Endothelial cell of umbilical vein (primary cell): ENCODE measurements around the gene FECH. TPM values are rescaled to one million over a fixed set of nuclear protein-coding genes. Genes with fewer than 3 reads are reported as not detected.

ENCODE experiments used
- BruUV-seq: library from RNA; stranded (reverse); fragments of 400-500 nt; replicated peaks from 2 replicates; lab custom pipeline; 2021; lab: Mats Ljungman, UMichigan
- CTCF ChIA-PET: fragments of 300-600, 350-600 bp; sonication (Branson Sonifier 250); formaldehyde crosslinking; loops from one replicate; lab custom pipeline; 2021; ENCODE audit warnings: antibody characterized with exemption, inconsistent platforms; lab: Charles Lee
- POLR2A ChIA-PET: fragments of 300-600, 350-600 bp; sonication (Branson Sonifier 250); formaldehyde crosslinking; loops from one replicate; lab custom pipeline; 2021; ENCODE audit warnings: antibody characterized with exemption, inconsistent platforms; lab: Charles Lee
- DNase-seq: peaks from one replicate; pipeline ENCODE4 v3.0.0-alpha.2; 2011; ENCODE audit warnings: low read depth, low spot score
- FAIRE-seq: peaks from 2 replicates; lab custom pipeline; 2011; peaks lifted over from hg19 to GRCh38; lab: Jason Lieb, UNC
- H2AFZ ChIP-seq: 2 replicates; pipeline ENCODE4 v1.6.0; 2012; ENCODE audit warnings: low read depth, low read length, control low read depth, inconsistent platforms
- H3K27ac ChIP-seq: 2 replicates; pipeline ENCODE4 v1.5.1; 2011; ENCODE audit warnings: low read depth, mild to moderate bottlenecking, control low read depth, low read length, moderate library complexity; ENCODE audit not compliant: insufficient read depth
- H3K27me3 ChIP-seq, 2 experiments: 2 replicates each; pipeline versions ENCODE4 v1.6.0 to v1.6.1; 2011; ENCODE audit warnings: low read length in 2 of 2, mixed read lengths in 1 of 2; ENCODE audit not compliant: control insufficient read depth in 2 of 2, insufficient read depth in 2 of 2
- H3K36me3 ChIP-seq, 2 experiments: 2 replicates in 1 of 2; 3 replicates in 1 of 2; pipeline ENCODE4 v1.5.1; 2011; ENCODE audit warnings: low read length in 2 of 2, mild to moderate bottlenecking in 1 of 2, moderate library complexity in 1 of 2; ENCODE audit not compliant: control insufficient read depth in 2 of 2, insufficient read depth in 2 of 2; ENCODE audit errors: extremely low read depth in 1 of 2
- H3K4me1 ChIP-seq: 3 replicates; pipeline ENCODE4 v1.5.1; 2011; ENCODE audit warnings: mild to moderate bottlenecking, low read length; ENCODE audit not compliant: control insufficient read depth, insufficient read depth; ENCODE audit errors: extremely low read depth
- H3K4me2 ChIP-seq: 2 replicates; pipeline ENCODE4 v1.6.1; 2011; ENCODE audit warnings: low read length, control low read depth, mixed read lengths; ENCODE audit not compliant: insufficient read depth
- H3K4me3 ChIP-seq, 3 experiments: fragments of 200-600 bp in 1 of 3; sonication (generic), shearing (Covaris generic) in 1 of 3; replicated peaks in 1 of 3; 2 replicates each; pipeline ENCODE4 v1.5.1; 2011 to 2016; ENCODE audit warnings: control low read depth in 3 of 3, low read length in 3 of 3, mild to moderate bottlenecking in 2 of 3, inconsistent platforms in 1 of 3, low read depth in 1 of 3, moderate library complexity in 1 of 3; ENCODE audit not compliant: insufficient read depth in 1 of 3
- H3K79me2 ChIP-seq: 2 replicates; pipeline ENCODE4 v1.6.0; 2012; ENCODE audit warnings: low read length, inconsistent platforms; ENCODE audit not compliant: control insufficient read depth, insufficient read depth
- H3K9ac ChIP-seq: replicated peaks from 2 replicates; pipeline ENCODE3; 2011; ENCODE audit warnings: low read length, control low read depth; ENCODE audit not compliant: insufficient read depth; ENCODE audit errors: extremely low read depth
- H3K9me1 ChIP-seq: replicated peaks from 3 replicates; pipeline ENCODE4 v1.6.0; 2011; ENCODE audit warnings: mild to moderate bottlenecking, low read length; ENCODE audit not compliant: control insufficient read depth, insufficient read depth; ENCODE audit errors: extremely low read depth
- H3K9me3 ChIP-seq: replicated peaks from 2 replicates; pipeline ENCODE4 v1.5.1; 2012; ENCODE audit warnings: low read length, inconsistent platforms; ENCODE audit not compliant: control insufficient read depth, insufficient read depth
- H4K20me1 ChIP-seq: replicated peaks from 2 replicates; pipeline ENCODE3; 2011; ENCODE audit warnings: mild to moderate bottlenecking, low read length; ENCODE audit not compliant: control insufficient read depth, insufficient read depth; ENCODE audit errors: extremely low read depth
- EZH2 ChIP-seq: IDR thresholded peaks from 2 replicates; pipeline ENCODE4 v1.6.1; 2012; ENCODE audit warnings: borderline replicate concordance, low read depth, mild to moderate bottlenecking, moderate library complexity, low read length, inconsistent platforms; ENCODE audit not compliant: severe bottlenecking
- FOS ChIP-seq: IDR thresholded peaks from 2 replicates; pipeline ENCODE4 v1.6.1; 2011; ENCODE audit warnings: mild to moderate bottlenecking, low read length, moderate library complexity, borderline replicate concordance; ENCODE audit not compliant: insufficient read depth
- GATA2 ChIP-seq: IDR thresholded peaks from 2 replicates; pipeline ENCODE4 v1.7.0; 2011; ENCODE audit warnings: low read depth, mild to moderate bottlenecking, moderate library complexity, mixed read lengths, low read length; ENCODE audit not compliant: insufficient read length, insufficient read depth
- JUN ChIP-seq: IDR thresholded peaks from 2 replicates; pipeline ENCODE4 v1.6.1; 2011; ENCODE audit warnings: borderline replicate concordance, low read depth; ENCODE audit not compliant: insufficient read length, insufficient read depth
- MYC ChIP-seq: IDR thresholded peaks from one replicate; pipeline ENCODE4 v1.6.1; 2011; ENCODE audit warnings: mild to moderate bottlenecking, low read depth, low read length
- POLR2A ChIP-seq: IDR thresholded peaks from 2 replicates; pipeline ENCODE4 v1.6.1; 2012; ENCODE audit warnings: low read depth, mild to moderate bottlenecking, control low read depth, low read length
- POLR2AphosphoS5 ChIP-seq: IDR thresholded peaks from 2 replicates; pipeline ENCODE4 v1.6.1; 2012; ENCODE audit warnings: low read depth, mild to moderate bottlenecking, control low read depth, low read length, moderate library complexity; ENCODE audit not compliant: insufficient read depth
- dilution Hi-C: fragments of 300-500 bp; cut with MboI; formaldehyde crosslinking; loops from one replicate; pipeline ENCODE4 v1.15.0; 2019; ENCODE audit warnings: low sequenced_read_pairs; ENCODE audit not compliant: extremely low pct_ligation_motif_present
- intact Hi-C: fragments of 100-400 bp; cut with micrococcal nuclease; formaldehyde crosslinking; loops from one replicate; pipeline ENCODE4 v1.10.0; 2022
- polyA plus RNA-seq, 4 experiments: library from polyadenylated mRNA; depleted of rRNA in 3 of 4; stranded (reverse) in 3 of 4; unstranded in 1 of 4; fragments of >200 nt; gene quantifications; 2 replicates each; pipeline versions ENCODE4 v1.2.1 to v1.2.3, GENCODE V29; 2011 to 2012; ENCODE audit warnings: missing spikeins in 1 of 4
- total RNA-seq: library from RNA; stranded (reverse); gene quantifications from 2 replicates; pipeline ENCODE4 v1.2.3, GENCODE V29; 2021
- TF ChIP-seq, protein P1 (sequence below): IDR thresholded peaks from 2 replicates; pipeline ENCODE4 v1.6.1; 2011; ENCODE audit not compliant: insufficient read depth, insufficient read length
- TF ChIP-seq, protein P2 (sequence below), 2 donors: IDR thresholded peaks; 1 replicate in 1 of 2; 2 replicates in 1 of 2; pipeline ENCODE4 v1.5.1; 2011; ENCODE audit warnings: low read length in 2 of 2, mild to moderate bottlenecking in 2 of 2, moderate library complexity in 2 of 2, control low read depth in 1 of 2, inconsistent platforms in 1 of 2, low read depth in 1 of 2; ENCODE audit not compliant: insufficient read depth in 1 of 2; ENCODE audit errors: extremely low read depth in 1 of 2

Gene FECH
- total and polyA plus RNA-seq, 2 donors (not counting 3 experiments of a cell fraction or from before 2014, with no cell fraction given), result 25.3 to 27.9 TPM

DNA sequence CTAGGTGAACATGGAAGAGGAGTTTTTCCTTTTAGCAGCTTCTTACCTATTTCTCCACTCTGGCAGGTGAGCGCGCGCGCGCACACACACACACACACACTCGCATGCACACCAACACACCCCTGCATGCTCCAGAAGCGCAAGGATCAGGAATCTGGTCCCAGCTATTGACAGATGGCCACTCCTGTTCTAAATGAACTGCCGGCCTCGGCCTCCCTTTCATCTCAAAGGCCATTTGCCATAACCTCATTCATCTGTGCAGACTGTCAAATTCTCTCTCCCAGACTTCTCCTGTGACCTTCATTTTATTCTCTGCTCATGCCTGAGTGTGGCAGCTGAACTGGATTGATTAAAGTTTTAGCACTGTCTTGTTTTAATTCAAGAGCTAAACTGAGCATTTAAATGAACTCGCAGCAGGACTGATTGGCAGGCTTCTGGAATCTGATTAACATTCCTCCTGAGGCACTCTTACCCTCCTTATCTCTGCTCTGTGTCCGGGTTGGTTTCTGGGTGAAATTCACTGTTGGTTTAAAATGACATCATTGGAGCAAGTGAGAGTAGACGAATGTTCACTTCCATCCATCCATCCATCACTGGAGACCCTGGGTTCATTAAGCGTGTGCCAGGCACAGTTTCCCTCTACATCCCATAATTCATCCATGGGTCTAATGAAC is 58.8 kb downstream of the FECH start:
- H3K4me1 ChIP-seq, result no peaks in the 10 kb centered on the region
- no peaks in the 10 kb centered on the region for H4K20me1 ChIP-seq
- POLR2A ChIA-PET, result no interaction called here
- H3K9me1 ChIP-seq, result no peaks in the 10 kb centered on the region
- H2AFZ ChIP-seq, result no peak overlapping the region
- intact Hi-C loops, result no loop called here
- no peak overlapping the region for H3K4me2 ChIP-seq
- no peak overlapping the region for H3K27ac ChIP-seq
- dilution Hi-C loops, result no loop called here
- BruUV-seq, result no TSS peak
- H3K9ac ChIP-seq, result no peak overlapping the region
- peaks cover 0 to 3% of the 10 kb centered on the region in 2 experiments for H3K27me3 ChIP-seq
- FAIRE-seq, result no peak
- H3K4me3 ChIP-seq, result no peak overlapping the region
- no peak for DNase-seq
- H3K9me3 ChIP-seq, result no peaks in the 10 kb centered on the region
- TF ChIP-seq POLR2AphosphoS5, result no peak
- TF ChIP-seq, protein P1, sequence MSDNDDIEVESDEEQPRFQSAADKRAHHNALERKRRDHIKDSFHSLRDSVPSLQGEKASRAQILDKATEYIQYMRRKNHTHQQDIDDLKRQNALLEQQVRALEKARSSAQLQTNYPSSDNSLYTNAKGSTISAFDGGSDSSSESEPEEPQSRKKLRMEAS, result no peak
- no peak for TF ChIP-seq EZH2
- no peak for TF ChIP-seq JUN
- TF ChIP-seq, protein P2, sequence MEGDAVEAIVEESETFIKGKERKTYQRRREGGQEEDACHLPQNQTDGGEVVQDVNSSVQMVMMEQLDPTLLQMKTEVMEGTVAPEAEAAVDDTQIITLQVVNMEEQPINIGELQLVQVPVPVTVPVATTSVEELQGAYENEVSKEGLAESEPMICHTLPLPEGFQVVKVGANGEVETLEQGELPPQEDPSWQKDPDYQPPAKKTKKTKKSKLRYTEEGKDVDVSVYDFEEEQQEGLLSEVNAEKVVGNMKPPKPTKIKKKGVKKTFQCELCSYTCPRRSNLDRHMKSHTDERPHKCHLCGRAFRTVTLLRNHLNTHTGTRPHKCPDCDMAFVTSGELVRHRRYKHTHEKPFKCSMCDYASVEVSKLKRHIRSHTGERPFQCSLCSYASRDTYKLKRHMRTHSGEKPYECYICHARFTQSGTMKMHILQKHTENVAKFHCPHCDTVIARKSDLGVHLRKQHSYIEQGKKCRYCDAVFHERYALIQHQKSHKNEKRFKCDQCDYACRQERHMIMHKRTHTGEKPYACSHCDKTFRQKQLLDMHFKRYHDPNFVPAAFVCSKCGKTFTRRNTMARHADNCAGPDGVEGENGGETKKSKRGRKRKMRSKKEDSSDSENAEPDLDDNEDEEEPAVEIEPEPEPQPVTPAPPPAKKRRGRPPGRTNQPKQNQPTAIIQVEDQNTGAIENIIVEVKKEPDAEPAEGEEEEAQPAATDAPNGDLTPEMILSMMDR (IDR thresholded peaks at IDR 0.05; ENCODE audit: extremely low read depth in 1 of 2, insufficient read depth in 1 of 2, low read depth in 1 of 2, low read length in 2 of 2), result no peak
- TF ChIP-seq MYC, result no peak
- TF ChIP-seq POLR2A, result no peak
- no peak for TF ChIP-seq FOS
- no peak for TF ChIP-seq GATA2
- CTCF ChIA-PET, result interaction anchor here (0.6 kb wide), 1 partner anchor 535 kb away, joined by 3 read pairs; no protein-coding TSS in a partner anchor
- no peaks in the 10 kb centered on the region for H3K36me3 ChIP-seq
- no peaks in the 10 kb centered on the region for H3K79me2 ChIP-seq
